IMR-90 (cell line): ENCODE measurements around the gene FST. TPM values are rescaled to one million over a fixed set of nuclear protein-coding genes. Genes with fewer than 3 reads are reported as not detected.

ENCODE experiments used
- ATAC-seq: fragments of 200-7000 bp; cut with Tn5 transposase; 2 replicates; pipeline ENCODE4 v1.9.1; 2020; ENCODE audit warnings: low read depth, mild to moderate bottlenecking, moderate library complexity
- BruUV-seq: library from RNA; stranded (reverse); fragments of 400-500 nt; replicated peaks from 2 replicates; lab custom pipeline; 2021; lab: Mats Ljungman, UMichigan
- CTCF ChIA-PET: fragments of 300-600 bp; formaldehyde crosslinking; extraction: SDS; loops from one replicate; lab custom pipeline; 2021; ENCODE audit warnings: antibody characterized with exemption; lab: Yijun Ruan, JAX
- POLR2A ChIA-PET: fragments of 300-600 bp; sonication (Branson Sonifier 250); formaldehyde crosslinking; loops from one replicate; lab custom pipeline; 2022; ENCODE audit warnings: antibody characterized with exemption; ENCODE audit not compliant: unreplicated experiment; lab: Charles Lee
- DNase-seq: peaks from one replicate; pipeline ENCODE4 v3.0.0; 2013
- H2AFZ ChIP-seq: replicated peaks from 2 replicates; pipeline ENCODE3; 2013; ENCODE audit warnings: low read length, mild to moderate bottlenecking; ENCODE audit not compliant: poor library complexity
- H2AK5ac ChIP-seq: 2 replicates; pipeline ENCODE4 v1.6.1; 2013; ENCODE audit warnings: low read depth, low read length, inconsistent platforms
- H2AK9ac ChIP-seq: replicated peaks from 2 replicates; pipeline ENCODE3; 2013; ENCODE audit warnings: mild to moderate bottlenecking, low read depth, low read length, moderate library complexity; ENCODE audit not compliant: poor library complexity
- H2BK120ac ChIP-seq: 2 replicates; pipeline ENCODE4 v1.6.1; 2013; ENCODE audit warnings: low read depth, low read length, inconsistent platforms
- H2BK15ac ChIP-seq: 3 replicates; pipeline ENCODE4 v1.6.1; 2013; ENCODE audit warnings: low read depth, low read length, inconsistent platforms
- H2BK20ac ChIP-seq: 2 replicates; pipeline ENCODE4 v1.6.1; 2013; ENCODE audit warnings: low read depth, mild to moderate bottlenecking, inconsistent platforms, low read length, moderate library complexity
- H2BK5ac ChIP-seq: 2 replicates; pipeline ENCODE4 v1.6.1; 2013; ENCODE audit warnings: mild to moderate bottlenecking, low read depth, low read length, inconsistent platforms; ENCODE audit not compliant: poor library complexity, severe bottlenecking
- H3K14ac ChIP-seq: replicated peaks from 2 replicates; pipeline ENCODE4 v1.6.1; 2013; ENCODE audit warnings: low read depth, low read length, inconsistent platforms
- H3K18ac ChIP-seq: 2 replicates; pipeline ENCODE4 v1.6.1; 2013; ENCODE audit warnings: low read depth, low read length, control low read depth
- H3K23ac ChIP-seq: 2 replicates; pipeline ENCODE4 v1.6.1; 2013; ENCODE audit warnings: low read depth, low read length, inconsistent platforms
- H3K27ac ChIP-seq: 2 replicates; pipeline ENCODE4 v1.5.1; 2013; ENCODE audit warnings: mild to moderate bottlenecking, control low read depth, low read length; ENCODE audit not compliant: insufficient read depth
- H3K27me3 ChIP-seq: 2 replicates; pipeline ENCODE4 v1.6.1; 2013; ENCODE audit warnings: low read length; ENCODE audit not compliant: control insufficient read depth, insufficient read depth
- H3K36me3 ChIP-seq: 2 replicates; pipeline ENCODE4 v1.6.1; 2013; ENCODE audit warnings: low read length, mixed read lengths; ENCODE audit not compliant: control insufficient read depth, insufficient read depth
- H3K4ac ChIP-seq: 2 replicates; pipeline ENCODE4 v1.6.1; 2013; ENCODE audit warnings: low read depth, low read length, inconsistent platforms
- H3K4me1 ChIP-seq: 2 replicates; pipeline ENCODE4 v1.6.1; 2013; ENCODE audit warnings: low read length, mixed read lengths; ENCODE audit not compliant: control insufficient read depth, insufficient read depth
- H3K4me2 ChIP-seq: 2 replicates; pipeline ENCODE4 v1.6.1; 2013; ENCODE audit warnings: low read depth, mild to moderate bottlenecking, control low read depth, low read length, moderate library complexity
- H3K4me3 ChIP-seq: 2 replicates; pipeline ENCODE4 v1.5.1; 2013; ENCODE audit warnings: low read depth, mild to moderate bottlenecking, control low read depth, low read length, moderate library complexity; ENCODE audit not compliant: insufficient read depth
- H3K56ac ChIP-seq: 2 replicates; pipeline ENCODE4 v1.6.1; 2013; ENCODE audit warnings: low read length, inconsistent platforms; ENCODE audit not compliant: insufficient read depth; ENCODE audit errors: extremely low read depth
- H3K79me1 ChIP-seq, 2 experiments: 2 replicates each; pipeline ENCODE4 v1.6.1; 2013; ENCODE audit warnings: low read length in 2 of 2, inconsistent platforms in 1 of 2, low read depth in 1 of 2
- H3K9ac ChIP-seq: 2 replicates; pipeline ENCODE4 v1.6.1; 2013; ENCODE audit warnings: low read depth, low read length, control low read depth
- H3K9me1 ChIP-seq: 2 replicates; pipeline ENCODE4 v1.6.1; 2013; ENCODE audit warnings: low read length, inconsistent platforms; ENCODE audit not compliant: insufficient read depth
- H3K9me3 ChIP-seq: 2 replicates; pipeline ENCODE4 v1.6.1; 2013; ENCODE audit warnings: low read length; ENCODE audit not compliant: control insufficient read depth, insufficient read depth
- H4K20me1 ChIP-seq: 2 replicates; pipeline ENCODE4 v1.6.1; 2013; ENCODE audit warnings: low read length, inconsistent platforms; ENCODE audit not compliant: insufficient read depth
- H4K5ac ChIP-seq: 2 replicates; pipeline ENCODE4 v1.6.1; 2013; ENCODE audit warnings: mild to moderate bottlenecking, low read depth, low read length, control low read depth
- H4K8ac ChIP-seq, 2 experiments: 2 replicates each; pipeline ENCODE4 v1.6.1; 2013; ENCODE audit warnings: low read depth in 2 of 2, low read length in 2 of 2, control low read depth in 1 of 2, inconsistent platforms in 1 of 2
- H4K91ac ChIP-seq: 2 replicates; pipeline ENCODE4 v1.6.1; 2013; ENCODE audit warnings: low read depth, low read length, inconsistent platforms; ENCODE audit not compliant: insufficient read depth
- CEBPB ChIP-seq: IDR thresholded peaks from 2 replicates; pipeline ENCODE4 v1.6.1; 2012; ENCODE audit warnings: low read depth, low read length, improper control_type of control experiment
- MXI1 ChIP-seq: IDR thresholded peaks from 2 replicates; pipeline ENCODE4 v1.6.1; 2012; ENCODE audit warnings: low read depth, mild to moderate bottlenecking, low read length, moderate library complexity, borderline replicate concordance
- NFE2L2 ChIP-seq: fragments of 150-350 bp; IDR thresholded peaks from 2 replicates; pipeline ENCODE4 v1.6.1; 2016; ENCODE audit warnings: low read depth, mild to moderate bottlenecking, low read length
- RAD21 ChIP-seq: IDR thresholded peaks from 2 replicates; pipeline ENCODE4 v1.6.1; 2012; ENCODE audit warnings: low read length, improper control_type of control experiment
- RCOR1 ChIP-seq: IDR thresholded peaks from 2 replicates; pipeline ENCODE4 v1.6.1; 2012; ENCODE audit warnings: mild to moderate bottlenecking, low read length, improper control_type of control experiment; ENCODE audit not compliant: insufficient replicate concordance
- WGBS, 2 experiments: methylation state at CpG; one replicate each; pipeline versions ENCODE4 v1.1.5 to v1.1.7; 2013; ENCODE audit warnings: missing lambda C conversion rate in 2 of 2; ENCODE audit not compliant: insufficient read length in 1 of 2; ENCODE audit errors: extremely low coverage in 2 of 2; 5-methylcytosine and 5-hydroxymethylcytosine counted together
- dilution Hi-C: fragments of 300-500 bp; cut with HindIII; formaldehyde crosslinking; loops from one replicate; pipeline ENCODE4 v1.14.3; 2018; ENCODE audit warnings: low sequenced_read_pairs; ENCODE audit not compliant: unreplicated experiment
- in situ Hi-C: fragments of 300-500 bp; cut with MboI; formaldehyde crosslinking; loops from 3 replicates; pipeline ENCODE4 v1.14.3; 2019; ENCODE audit warnings: low sequenced_read_pairs, inconsistent platforms, mixed read lengths
- intact Hi-C: fragments of 100-400 bp; cut with micrococcal nuclease; formaldehyde crosslinking; loops from 2 replicates; pipeline ENCODE4 v1.10.0; 2022
- polyA plus RNA-seq, 3 experiments: library from polyadenylated mRNA; depleted of rRNA; stranded (reverse); fragments of >200 nt; gene quantifications; 2 replicates each; pipeline ENCODE4 v1.2.3, GENCODE V29; 2012; ENCODE audit warnings: low replicate concordance in 1 of 3
- total RNA-seq: library from RNA; depleted of rRNA; stranded (reverse); fragments of >200 nt; gene quantifications from 2 replicates; pipeline ENCODE4 v1.2.3, GENCODE V29; 2012
- TF ChIP-seq, protein P1 (sequence below): conservative IDR thresholded peaks from 2 replicates; pipeline ENCODE4 v1.5.1; 2012; ENCODE audit warnings: mild to moderate bottlenecking, low read depth, low read length, improper control_type of control experiment
- TF ChIP-seq, protein P2 (sequence below): fragments of 150-350 bp; IDR thresholded peaks from 2 replicates; pipeline ENCODE4 v1.6.1; 2017; ENCODE audit warnings: mild to moderate bottlenecking, antibody characterized with exemption, low read length, low read depth

Gene FST
- total and polyA plus RNA-seq, 2 of the 4 experiments (the other 2 are of a cell fraction) = 141 to 195 TPM

DNA sequence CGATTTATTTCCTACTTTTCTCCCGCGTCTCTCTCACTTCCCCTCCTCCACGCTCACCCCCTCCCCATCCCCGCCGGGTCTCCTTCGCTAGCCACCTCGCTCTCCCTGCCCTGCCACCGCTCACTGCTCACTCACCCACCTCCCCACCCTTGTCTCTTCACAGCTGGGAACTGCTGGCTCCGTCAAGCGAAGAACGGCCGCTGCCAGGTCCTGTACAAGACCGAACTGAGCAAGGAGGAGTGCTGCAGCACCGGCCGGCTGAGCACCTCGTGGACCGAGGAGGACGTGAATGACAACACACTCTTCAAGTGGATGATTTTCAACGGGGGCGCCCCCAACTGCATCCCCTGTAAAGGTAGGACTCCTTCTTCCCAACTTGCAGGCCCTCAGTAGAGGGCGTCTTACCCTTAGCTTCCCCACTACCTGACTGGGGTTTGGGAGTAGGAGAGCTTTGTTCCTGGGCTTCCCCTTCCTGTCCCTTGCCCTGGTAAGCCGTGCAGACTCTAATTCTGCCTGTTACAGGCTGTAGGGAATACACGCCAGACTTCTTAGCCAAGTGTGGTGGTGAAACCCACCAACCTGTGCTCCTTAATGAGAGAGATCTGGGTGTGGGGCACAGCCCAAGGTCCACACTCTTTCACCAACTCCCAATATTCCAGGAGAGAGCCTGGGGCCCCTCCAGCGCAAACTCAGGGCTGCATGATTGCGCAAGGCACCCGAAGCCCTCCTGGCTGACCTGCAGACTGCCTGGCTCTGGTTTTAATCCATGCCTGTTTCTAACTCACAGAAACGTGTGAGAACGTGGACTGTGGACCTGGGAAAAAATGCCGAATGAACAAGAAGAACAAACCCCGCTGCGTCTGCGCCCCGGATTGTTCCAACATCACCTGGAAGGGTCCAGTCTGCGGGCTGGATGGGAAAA, 2.5 kb downstream of the FST start:
- Histone ChIP-seq H2BK5ac (peak overlapping the region; percentile 98), H4K20me1 (peaks cover 13% of the 10 kb centered on the region; the same call in 1 of the 2 replicates), H3K56ac (peak overlapping the region; percentile 80), H4K8ac (peak overlapping the region; percentile 38 to 73; a peak in 3 of 4 replicates), H3K9me3 (no peaks in the 10 kb centered on the region), H3K18ac (peak overlapping the region; percentile 25), H3K27me3 (no peaks in the 10 kb centered on the region), H4K5ac (peak overlapping the region; percentile 42; the same call in 1 of the 2 replicates), H2BK20ac (peak overlapping the region; percentile 45; the same call in 1 of the 2 replicates), H3K36me3 (peaks cover 26% of the 10 kb centered on the region), H3K4me2 (peak overlapping the region; percentile 92), H3K9me1 (peaks cover 11% of the 10 kb centered on the region), H2AK5ac (peak overlapping the region; percentile 52), H3K23ac (peak overlapping the region; percentile 95), H3K9ac (peak overlapping the region; percentile 100), H3K27ac (peak overlapping the region; percentile 84), H2AFZ (peak overlapping the region; percentile 87), H2BK15ac (peak overlapping the region; percentile 63; the same call in 1 of the 3 replicates), H2AK9ac (peak overlapping the region; percentile 77), H3K79me1 (peaks cover 14 to 42% of the 10 kb centered on the region in 2 experiments), H3K4me3 (peak overlapping the region; percentile 100), H2BK120ac (peak overlapping the region; percentile 77), H3K4ac (peak overlapping the region; percentile 80), H4K91ac (peak overlapping the region; percentile 87), H3K14ac (peak overlapping the region; percentile 83), H3K4me1 (peaks cover 16% of the 10 kb centered on the region)
- intact Hi-C loops = loop anchor here (5.0 to 10.0 kb wide), 4 partner anchors 394 to 579 kb away; no protein-coding TSS in a partner anchor
- ATAC-seq = peak; percentile 1; the same call in 1 of the 2 replicates
- dilution Hi-C loops = no loop called here
- in situ Hi-C loops = loop anchor here (5.0 kb wide), 1 partner anchor 744 kb away; no protein-coding TSS in a partner anchor
- TF ChIP-seq, protein P1, sequence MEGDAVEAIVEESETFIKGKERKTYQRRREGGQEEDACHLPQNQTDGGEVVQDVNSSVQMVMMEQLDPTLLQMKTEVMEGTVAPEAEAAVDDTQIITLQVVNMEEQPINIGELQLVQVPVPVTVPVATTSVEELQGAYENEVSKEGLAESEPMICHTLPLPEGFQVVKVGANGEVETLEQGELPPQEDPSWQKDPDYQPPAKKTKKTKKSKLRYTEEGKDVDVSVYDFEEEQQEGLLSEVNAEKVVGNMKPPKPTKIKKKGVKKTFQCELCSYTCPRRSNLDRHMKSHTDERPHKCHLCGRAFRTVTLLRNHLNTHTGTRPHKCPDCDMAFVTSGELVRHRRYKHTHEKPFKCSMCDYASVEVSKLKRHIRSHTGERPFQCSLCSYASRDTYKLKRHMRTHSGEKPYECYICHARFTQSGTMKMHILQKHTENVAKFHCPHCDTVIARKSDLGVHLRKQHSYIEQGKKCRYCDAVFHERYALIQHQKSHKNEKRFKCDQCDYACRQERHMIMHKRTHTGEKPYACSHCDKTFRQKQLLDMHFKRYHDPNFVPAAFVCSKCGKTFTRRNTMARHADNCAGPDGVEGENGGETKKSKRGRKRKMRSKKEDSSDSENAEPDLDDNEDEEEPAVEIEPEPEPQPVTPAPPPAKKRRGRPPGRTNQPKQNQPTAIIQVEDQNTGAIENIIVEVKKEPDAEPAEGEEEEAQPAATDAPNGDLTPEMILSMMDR = peak; percentile 30
- TF ChIP-seq MXI1 (no peak), RAD21 (peak; percentile 37), NFE2L2 (no peak), CEBPB (peak; percentile 96), RCOR1 (no peak)
- TF ChIP-seq, protein P2, sequence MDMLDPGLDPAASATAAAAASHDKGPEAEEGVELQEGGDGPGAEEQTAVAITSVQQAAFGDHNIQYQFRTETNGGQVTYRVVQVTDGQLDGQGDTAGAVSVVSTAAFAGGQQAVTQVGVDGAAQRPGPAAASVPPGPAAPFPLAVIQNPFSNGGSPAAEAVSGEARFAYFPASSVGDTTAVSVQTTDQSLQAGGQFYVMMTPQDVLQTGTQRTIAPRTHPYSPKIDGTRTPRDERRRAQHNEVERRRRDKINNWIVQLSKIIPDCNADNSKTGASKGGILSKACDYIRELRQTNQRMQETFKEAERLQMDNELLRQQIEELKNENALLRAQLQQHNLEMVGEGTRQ = no peak
- 50% methylated on average over 19 of the region's 35 CpGs; no CpG with 5 or more reads in 1 of the 2 experiments for WGBS, 2 experiments
- peak; percentile 53 for DNase-seq
- POLR2A ChIA-PET = interaction anchor here (0.6 kb wide), 1 partner anchor 176 kb away, joined by 4 read pairs; no protein-coding TSS in a partner anchor
- BruUV-seq = no TSS peak
- CTCF ChIA-PET = interaction anchor here (0.6 kb wide), 1 partner anchor 1842 kb away, joined by 3 read pairs; no protein-coding TSS in a partner anchor
